ENCODE results near the gene LRRC8E. TPM values are rescaled to one million over a fixed set of nuclear protein-coding genes. Genes with fewer than 3 reads are reported as not detected.

LRRC8E gene
- total RNA-seq, 2 donors from 2014 or later, result 1.5 to 2.1 TPM

- H3K9me3 ChIP-seq, result no peaks in the 10 kb centered on the region
- no peak for DNase-seq (ENCODE audit: low spot score)
- no peaks in the 10 kb centered on the region for H3K36me3 ChIP-seq
- H3K27me3 ChIP-seq, result no peaks in the 10 kb centered on the region
- H3K4me3 ChIP-seq, result no peak overlapping the region
- no peak for TF ChIP-seq CTCF (IDR thresholded peaks at IDR 0.05)
- H3K27ac ChIP-seq, result no peak overlapping the region
- H3K4me1 ChIP-seq, result peaks cover 0 to 10% of the 10 kb centered on the region in 2 donors
Observed at GRCh38 chr19:7847664-7848063, 40.6 kb upstream of the LRRC8E start.

- Histone ChIP-seq H3K36me3 (no peaks in the 10 kb centered on the region), H3K27ac (no peak overlapping the region), H3K9me3 (no peaks in the 10 kb centered on the region), H3K4me3 (no peak overlapping the region), H3K27me3 (no peaks in the 10 kb centered on the region), H3K4me1 (peaks cover 0 to 10% of the 10 kb centered on the region in 2 donors)
- DNase-seq (ENCODE audit: low spot score), result no peak
- no peak for TF ChIP-seq CTCF (IDR thresholded peaks at IDR 0.05)
Observed at GRCh38 chr19:7848779-7849457, 39.4 kb upstream of the LRRC8E start.

- Histone ChIP-seq H3K27ac (no peak overlapping the region), H3K4me1 (peaks cover 0 to 10% of the 10 kb centered on the region in 2 donors), H3K36me3 (no peaks in the 10 kb centered on the region), H3K27me3 (no peaks in the 10 kb centered on the region), H3K4me3 (no peak overlapping the region), H3K9me3 (no peaks in the 10 kb centered on the region)
- no peak for TF ChIP-seq CTCF (IDR thresholded peaks at IDR 0.05)
- DNase-seq (ENCODE audit: low spot score), result no peak
Observed at GRCh38 chr19:7849631-7849999, 38.7 kb upstream of the LRRC8E start.

- peaks cover 0 to 10% of the 10 kb centered on the region in 2 donors for H3K4me1 ChIP-seq
- no peak overlapping the region for H3K4me3 ChIP-seq
- no peaks in the 10 kb centered on the region for H3K36me3 ChIP-seq
- no peak for DNase-seq (ENCODE audit: low spot score)
- H3K9me3 ChIP-seq, result no peaks in the 10 kb centered on the region
- H3K27ac ChIP-seq, result no peak overlapping the region
- no peak for TF ChIP-seq CTCF (IDR thresholded peaks at IDR 0.05)
- no peaks in the 10 kb centered on the region for H3K27me3 ChIP-seq
Observed at GRCh38 chr19:7850000-7850813, 38.1 kb upstream of the LRRC8E start.

- no peaks in the 10 kb centered on the region for H3K27me3 ChIP-seq
- no peak for TF ChIP-seq CTCF (IDR thresholded peaks at IDR 0.05)
- DNase-seq (ENCODE audit: low spot score), result no peak
- H3K4me1 ChIP-seq, result peaks cover 0 to 10% of the 10 kb centered on the region in 2 donors
- no peaks in the 10 kb centered on the region for H3K9me3 ChIP-seq
- no peaks in the 10 kb centered on the region for H3K36me3 ChIP-seq
- no peak overlapping the region for H3K27ac ChIP-seq
- H3K4me3 ChIP-seq, result no peak overlapping the region
Observed at GRCh38 chr19:7850945-7851622, 37.2 kb upstream of the LRRC8E start.

Data from right atrium auricular region (tissue), 2 donors.